ENCODE data around the gene EXOC2.

Gene EXOC2

DNA sequence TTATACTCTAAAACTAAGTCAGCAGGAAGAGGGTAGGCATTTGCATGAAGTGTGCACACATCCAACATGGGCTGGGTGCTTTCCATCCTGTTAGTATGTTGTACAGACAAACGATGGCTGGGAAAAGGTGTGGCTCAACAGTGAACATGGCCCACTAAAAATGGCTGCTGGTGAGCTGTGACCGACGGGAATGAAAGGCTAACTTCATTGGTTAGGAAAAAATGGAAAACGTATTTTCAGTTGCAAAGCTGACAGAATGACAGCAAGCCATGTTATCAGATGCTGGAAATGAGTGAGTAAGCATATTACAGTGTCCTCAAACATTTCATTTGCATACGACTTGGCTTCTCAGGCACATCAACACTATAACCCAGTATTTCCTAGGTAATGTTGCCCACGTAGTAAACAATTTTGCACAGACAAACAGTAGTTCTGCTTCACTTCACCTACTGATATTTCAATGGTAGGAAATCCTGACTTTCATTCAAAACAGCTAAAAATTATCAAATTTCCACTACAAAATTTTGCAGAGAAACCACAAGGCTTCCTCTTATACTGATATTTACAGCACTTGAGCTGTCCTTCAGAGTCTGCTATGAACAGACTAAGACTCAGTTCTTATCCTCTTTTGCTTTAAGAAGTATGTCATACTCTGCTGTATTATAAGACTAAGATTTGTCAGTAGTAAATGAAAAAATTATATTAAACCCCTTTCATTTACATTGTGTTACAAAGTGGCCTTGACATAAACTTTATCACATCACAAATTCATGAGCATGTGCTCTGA is 202.5 kb downstream of the EXOC2 start:
- no peak for DNase-seq

DNA sequence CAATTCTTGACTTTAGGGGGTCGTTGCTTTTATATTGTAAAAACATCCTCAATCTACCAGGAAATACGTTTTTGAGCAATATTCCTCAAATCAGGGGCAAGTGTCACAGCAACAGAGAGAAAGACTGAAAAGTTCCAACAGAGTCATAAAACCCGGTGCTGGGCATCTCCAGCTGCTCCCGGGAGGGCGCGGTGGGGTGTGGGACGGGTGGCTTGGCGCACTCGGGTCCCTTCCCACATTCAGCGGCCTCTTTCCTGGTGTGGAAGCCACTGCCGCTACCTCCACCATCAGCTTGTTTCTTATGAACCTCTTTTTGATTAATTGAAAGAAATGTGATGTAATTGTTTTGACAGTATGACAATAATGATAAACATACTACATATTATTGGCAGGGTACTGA is 203.2 kb downstream of the EXOC2 start:
- DNase-seq = no peak

DNA sequence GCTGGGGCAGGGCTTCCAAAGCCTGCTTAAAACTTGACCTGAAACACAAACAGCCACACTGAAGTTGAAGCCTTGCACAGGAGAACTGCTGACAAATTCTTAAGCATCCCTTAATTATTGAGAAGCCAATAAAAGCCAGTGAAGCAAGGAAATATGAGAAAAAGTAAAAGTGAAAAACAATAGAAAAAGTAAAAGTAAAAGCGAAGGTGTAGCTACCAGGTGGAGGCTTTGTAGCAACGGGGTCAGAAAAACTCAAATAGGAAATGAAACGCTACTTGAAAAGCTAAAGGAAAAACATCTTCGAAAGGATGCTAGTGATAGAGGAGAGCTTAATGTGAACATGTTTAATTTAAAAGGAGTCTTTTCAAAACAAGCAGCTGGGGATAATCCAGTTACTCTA is 203.9 kb downstream of the EXOC2 start:
- no peak for DNase-seq

DNA sequence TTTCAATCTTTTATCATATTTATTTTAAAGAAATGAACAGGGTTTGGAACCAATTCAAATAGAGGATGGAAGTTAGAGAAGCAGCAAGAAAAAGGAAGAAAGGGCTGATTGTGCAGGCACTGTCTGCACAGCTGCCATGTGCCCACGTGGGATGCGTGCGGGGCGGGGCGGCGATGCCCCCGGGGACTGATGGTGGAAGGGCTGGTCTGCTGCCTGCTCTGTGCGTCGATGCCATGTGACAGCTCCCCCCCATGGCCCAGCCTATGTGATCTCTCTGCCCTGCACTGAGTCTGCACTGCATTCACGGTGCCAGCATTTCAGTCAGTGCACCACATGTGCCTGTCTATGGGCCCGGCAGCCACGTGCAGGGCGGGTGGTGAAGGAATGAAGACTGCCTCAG is 205.0 kb downstream of the EXOC2 start:
- DNase-seq = no peak

DNA sequence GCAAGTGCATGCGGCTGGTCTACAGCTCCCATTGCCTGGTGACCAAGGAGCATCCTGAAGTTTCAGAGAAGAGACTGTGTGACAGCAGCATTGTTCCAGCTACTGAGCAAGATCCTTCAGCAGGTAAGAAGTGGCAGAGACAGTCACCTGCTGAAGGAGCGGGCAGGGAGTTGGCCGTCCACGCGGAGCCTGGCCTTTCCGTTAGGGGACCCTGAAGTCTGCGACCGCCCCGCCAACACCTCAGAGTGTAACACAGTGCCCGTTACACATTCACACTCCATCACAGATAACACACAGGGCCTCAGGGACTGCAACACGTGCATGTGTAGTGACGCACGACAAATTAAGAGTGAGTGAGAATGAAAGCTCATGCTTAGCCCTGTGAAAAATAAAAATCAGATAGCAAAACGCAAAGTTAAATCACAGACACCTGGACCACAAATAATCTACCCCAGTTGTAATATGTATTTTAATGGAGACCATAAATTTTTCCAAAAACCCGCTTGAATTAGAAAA is 207.2 kb downstream of the EXOC2 start:
- DNase-seq = no peak

DNA sequence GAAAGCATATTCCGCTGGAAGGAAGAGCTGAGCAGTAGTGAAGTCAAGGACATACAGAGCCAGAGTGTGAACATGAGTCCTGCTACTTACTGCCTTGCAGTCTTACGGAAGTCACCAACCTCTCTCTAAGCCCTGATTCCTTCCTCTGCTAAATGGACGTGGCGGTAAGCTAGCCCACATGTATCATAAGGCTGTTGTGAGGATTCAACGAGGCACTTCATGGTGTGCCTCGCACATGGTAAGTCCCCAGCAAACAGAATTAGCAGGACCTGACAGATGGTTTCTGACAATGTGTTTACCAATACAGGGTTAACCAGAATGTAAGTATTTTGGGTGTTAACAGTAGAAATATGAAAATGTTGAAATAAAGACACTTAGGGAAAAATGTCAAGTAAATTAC is 208.2 kb downstream of the EXOC2 start:
- no peak for DNase-seq

DNA sequence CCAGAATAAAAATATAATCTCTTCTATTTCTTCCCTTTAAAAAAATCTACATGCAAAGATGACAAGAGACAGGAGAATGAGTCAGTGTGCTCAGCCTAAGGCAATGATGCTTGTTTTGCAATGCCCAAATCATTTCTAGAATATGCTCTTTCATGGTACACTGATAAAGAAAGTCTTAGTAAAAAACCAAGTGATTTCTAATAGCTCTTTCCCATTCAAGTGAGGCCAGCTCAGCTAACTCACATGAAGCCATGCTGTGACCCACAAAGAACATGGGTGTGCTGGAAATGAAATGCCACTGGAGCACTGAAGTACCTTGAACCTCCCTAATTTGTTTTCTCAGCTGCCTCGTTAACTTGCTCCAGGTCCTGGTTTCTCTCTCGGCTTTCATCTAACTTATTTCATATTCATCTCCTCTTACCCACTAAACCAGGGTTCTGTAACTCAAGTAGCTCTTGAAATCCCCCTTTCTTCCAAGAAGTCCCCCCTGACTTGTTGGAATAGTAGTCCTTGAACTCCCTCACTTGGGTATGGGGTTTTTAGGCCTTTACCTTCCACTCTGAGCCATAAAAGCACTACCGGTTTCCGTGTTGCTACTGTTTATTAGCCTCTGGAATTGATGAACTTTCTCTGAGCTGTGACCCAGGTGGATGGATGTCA is 208.7 kb downstream of the EXOC2 start:
- no peak for DNase-seq

DNA sequence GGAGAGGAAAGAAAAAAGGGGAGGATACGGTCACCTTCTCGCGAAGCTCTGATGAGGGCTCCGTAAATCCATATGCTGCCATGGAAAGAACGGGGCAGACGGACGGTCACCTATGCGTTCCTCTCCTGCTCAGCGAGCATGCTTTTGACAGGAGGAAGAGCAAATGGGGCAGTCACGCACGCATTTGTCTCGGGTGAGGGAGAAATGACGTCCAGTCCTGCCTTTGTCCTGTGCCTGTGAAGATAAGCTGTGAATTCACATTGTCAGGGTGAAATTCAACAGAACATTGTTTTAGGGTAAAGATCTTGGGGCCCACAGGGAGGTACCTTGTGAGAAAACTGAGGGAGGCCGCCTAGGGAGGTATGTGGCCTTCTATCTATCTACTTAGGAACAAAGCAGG is 217.6 kb downstream of the EXOC2 start:
- no peak for DNase-seq

DNA sequence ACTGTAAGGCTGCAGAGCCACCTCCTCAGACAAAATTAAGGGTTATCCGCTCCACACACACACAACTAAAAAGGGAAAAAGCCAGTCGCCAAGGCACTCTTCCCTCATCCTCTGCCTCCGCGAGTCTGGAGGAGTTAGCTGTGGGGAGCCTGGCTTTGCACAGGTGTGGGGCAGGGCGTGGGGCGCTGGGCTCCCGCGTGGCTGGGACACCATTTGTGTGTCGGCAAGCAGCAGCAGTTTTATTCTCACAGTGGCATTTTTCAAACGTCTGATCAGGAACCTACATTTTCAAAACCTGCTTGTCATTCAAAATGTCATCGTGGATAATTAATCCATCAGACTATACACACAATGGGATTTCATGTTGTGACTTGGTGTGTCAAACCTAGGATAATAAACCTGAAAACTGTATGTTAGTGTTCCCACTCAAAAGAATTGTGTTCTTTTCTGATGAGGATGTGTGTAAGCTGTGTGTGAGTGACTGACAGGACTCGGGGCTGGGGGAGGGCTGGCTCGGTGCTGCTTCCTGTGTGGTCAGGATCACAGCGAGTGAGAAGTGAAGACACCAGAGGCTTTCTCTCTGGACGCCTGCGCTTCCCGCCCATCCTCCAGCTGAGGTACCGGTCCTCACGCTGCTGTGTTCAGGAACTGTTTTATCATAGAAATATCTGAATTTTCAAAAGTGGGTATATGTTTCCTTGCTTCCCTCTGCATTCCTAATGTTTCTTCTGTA is 218.3 kb downstream of the EXOC2 start:
- DNase-seq = no peak

DNA sequence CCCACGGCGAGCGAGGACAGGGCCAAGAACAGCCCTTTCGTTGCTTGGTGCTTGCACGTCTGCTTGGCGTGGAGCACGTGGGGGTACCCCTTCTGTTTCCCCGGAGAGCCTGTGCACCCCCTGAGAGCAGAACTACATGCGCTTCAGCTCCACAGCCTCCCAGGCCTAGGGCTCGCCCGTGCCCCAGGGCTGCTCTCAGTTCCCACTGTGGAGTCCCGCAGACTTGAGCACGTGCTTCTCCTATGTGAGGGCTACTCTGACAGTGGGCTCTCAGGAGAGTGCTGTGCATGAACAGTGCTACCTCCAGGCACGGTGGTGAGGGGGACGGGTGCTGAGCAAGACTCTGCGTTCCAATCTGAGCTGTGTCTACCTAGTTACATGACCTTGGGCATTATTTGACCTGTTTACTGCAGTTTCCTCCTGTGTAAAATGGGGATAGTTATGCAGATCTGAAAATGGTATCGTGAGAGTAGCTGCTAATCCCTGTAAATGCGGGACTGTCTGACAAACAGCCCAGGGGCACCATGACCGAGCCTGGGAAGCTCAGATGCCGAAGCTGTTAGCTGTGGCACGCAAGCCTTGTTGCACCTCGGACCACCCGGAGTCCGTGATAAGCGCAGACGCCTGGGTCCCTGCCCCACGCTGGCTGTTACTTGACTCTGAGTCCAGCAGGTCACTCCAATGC is 219.0 kb downstream of the EXOC2 start:
- DNase-seq = no peak

DNA sequence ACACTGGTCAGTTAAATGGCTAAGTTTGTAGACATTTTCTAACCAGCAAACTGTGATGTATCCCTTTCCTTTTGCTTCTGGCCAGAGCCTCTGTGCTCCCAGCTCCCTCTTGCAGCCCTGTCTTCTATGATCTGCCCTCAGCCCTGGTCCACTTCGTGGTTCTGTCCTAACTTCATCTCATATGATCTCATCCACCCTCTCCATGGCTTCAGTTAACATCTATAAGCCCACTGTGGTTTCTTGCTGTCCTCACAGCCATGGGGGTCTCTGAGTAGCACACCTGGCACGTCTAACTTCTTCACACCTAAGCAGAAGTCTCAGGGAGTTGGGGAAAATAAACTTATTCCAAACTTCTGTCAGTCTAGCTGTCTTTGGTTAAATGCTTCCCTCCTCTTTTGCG is 219.6 kb downstream of the EXOC2 start:
- no peak for DNase-seq

DNA sequence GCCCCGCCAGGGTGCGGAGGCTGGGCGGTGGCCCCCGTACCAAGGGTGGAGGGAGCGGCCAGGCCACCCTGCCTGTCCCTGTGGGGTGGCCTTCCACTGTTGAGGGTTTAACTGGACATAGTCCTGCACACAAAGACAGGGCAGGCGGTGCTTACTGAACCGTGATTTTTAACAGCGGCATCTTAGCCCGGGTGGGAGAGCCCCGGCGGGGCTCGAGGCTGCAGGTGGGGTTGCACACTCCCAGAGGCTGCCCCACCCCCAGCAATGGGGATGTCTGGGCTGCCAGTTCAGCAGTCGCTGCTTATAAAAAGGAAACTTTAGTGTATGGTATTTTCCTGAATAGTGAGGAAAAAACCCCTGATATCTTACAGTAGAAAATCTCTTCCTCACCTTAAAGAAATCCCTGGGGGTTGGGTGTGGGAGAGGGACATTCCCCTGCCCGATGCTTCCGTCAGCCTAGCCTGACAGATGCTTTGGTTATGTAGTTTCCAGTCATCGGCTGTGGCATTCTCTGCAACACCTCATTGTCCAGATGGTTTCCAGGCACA is 222.0 kb downstream of the EXOC2 start:
- DNase-seq = no peak

DNA sequence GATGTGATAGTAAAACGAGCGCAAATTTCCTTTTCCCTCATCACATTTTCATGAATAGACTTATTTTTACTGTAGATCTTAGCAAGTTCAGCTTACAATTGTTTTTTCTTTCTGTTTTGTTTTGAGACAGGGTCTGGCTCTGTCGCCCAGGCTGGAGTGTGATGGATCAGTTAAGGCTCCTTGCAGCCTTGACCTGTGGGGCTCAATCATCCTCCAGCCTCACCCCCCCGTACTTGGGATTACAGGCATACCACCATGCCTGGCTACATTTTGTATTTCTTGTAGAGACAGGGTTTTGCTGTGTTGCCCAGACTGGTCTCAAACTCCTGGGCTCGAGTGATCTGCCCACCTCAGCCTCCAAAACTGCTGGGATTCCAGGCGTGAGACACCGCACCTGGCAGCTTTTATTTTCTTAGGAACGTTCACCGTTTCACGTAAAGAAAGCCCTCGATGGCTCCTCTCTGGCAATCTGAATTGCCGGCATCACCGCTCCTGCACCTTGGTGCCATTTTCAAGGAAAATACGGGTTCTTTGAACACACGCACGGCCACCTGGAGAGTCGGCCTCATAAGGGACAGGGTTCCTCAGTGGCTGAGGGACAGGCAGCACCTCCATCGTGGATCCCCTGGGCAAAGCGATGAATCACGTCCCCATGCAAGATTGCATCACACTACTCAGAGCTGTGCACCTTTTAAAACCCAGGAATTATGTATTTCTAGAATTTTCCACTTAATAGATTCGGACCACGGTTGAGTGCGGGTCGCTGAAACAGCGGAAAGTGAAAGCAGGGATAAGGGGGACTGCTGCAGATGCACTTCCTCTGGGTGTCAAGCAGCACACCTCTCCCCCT is 222.7 kb downstream of the EXOC2 start:
- no peak for DNase-seq

DNA sequence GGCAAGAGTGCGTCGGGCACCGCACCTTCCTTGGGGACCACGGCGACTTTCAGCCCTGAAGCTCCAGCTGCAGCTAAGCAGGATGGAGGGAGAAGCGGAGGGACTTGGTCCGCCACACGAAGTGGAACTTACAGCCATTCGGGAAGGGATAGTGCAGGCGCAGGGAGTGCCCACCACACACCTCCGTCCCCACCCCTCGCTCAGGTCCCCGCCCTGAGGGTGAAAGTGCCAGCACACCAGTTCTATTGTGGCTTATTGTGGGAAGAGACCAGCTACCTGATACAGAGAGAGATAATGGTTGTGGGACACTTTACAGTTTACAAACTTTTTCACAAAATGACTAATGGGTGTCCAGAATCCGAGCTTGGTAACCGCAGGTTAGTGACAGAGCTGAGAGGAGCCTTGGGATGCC is 225.3 kb downstream of the EXOC2 start:
- DNase-seq = no peak

DNA sequence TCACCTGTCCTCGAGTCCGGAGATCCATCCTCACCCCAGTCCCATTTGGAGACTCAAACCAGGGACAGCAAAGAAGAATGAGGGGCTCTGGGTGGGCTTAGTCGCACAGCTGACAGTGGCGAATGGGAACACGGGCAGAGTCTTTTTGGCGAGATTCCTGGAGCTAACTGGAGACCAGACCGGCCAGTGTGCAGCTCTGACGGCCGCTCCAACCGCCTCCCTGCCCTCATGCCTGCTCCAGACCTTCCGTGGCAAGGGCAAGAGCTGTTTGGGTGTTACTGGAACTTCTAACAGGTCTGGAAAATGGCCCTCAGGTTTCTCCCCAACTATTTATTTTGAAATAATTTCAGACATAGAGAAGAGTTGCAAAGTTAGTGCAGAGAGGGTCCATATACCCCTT is 225.8 kb downstream of the EXOC2 start:
- DNase-seq = no peak

DNA sequence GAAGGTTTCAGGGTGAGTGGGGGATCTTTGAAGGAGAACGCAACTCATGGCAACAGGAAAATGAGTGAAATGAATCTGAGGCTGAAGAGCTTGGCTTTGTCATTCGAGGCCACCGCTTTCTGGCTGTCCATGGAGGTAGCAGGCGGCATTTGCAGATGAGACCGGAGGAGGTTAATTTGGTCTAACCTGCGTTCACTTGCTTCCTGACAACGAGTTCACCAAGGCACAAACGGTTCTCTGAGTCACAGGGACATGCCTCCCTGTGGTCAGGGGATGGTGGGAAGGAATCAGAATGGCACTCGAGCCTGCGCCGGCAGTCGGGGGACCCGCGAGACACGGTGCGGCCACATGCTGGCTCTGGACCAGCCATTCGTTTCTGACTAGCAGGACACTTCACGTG is 226.4 kb downstream of the EXOC2 start:
- no peak for DNase-seq

DNA sequence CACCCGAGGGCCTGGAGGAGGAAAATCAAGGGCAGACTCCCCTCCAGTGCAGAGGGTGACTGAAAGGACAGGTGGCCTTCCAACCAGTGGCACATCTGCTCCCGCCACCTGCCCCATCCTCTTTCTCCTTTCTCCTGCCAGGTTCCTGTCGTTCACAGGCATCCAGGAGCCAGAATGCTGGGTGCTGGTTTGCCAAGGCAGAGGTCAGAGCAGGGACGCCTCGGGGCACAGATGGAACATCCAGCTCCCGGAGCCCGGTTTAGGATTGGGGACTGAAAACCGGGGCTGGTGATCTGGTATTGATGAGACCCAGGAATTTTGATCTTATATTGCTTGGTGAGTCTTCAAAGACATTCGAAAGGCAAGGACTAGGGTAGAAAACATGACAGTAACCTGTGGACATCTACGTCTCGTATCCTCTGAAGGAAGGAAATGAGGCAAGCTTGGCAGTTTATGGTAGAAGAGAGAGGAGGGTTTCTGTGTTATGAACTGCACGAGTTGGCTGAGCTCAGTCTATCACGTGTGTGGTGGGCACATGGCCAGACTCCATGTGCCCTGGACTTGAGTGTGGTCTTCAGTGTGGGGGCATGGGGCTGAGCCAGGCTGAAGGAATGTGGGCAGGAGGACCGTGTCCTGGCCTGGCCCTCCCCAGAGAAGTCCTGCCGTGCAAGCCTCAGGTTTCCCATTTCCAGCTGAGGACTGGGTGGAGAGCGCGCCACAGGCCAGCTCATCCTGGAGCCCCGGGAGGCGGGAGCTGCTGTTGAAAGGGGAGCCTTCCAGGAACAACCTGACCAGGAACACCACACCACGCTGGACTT is 227.2 kb downstream of the EXOC2 start:
- DNase-seq = no peak

DNA sequence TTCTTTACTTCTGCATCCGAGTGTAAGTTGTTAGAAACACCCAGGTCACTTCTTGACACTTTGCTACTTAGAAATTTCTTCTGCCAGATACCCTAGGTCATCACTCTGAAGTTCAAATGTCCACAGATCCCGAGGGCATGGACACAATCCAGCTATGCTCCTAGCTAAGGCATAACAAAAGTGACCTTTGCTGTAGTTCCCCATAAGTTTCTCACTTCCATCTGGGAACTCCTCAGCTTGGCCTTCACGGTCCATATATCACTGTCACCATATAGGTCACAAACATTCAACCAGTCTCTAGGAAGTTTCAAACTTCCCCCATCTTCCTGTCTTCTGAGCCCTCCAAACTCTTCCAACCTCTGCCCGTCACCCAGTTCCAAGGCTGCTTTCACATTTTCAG is 236.1 kb downstream of the EXOC2 start:
- no peak for DNase-seq

DNA sequence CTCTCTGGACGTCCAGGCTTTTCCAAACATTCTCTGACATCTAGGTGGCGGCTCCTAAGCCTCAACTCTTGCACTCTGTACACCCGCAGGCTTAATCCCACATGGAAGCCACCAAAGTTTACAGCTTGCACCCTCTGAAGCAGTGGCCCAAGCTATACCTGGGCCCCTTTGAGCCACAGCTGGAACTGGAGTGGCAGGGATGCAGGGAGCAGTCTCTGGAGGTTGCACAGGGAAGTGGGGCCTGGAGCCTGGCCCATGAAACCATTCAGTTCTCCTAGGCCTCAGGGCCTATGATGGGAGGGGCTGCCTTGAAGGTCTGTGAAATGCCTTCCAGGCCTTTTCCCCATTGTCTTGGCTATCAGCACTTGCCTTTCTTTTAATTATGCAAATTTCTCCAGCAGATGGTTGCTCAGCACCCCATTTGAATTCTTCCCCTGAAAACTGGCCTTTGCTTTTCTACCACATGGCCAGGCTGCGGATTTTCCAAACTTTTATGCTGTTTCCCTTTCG is 236.5 kb downstream of the EXOC2 start:
- DNase-seq = no peak

DNA sequence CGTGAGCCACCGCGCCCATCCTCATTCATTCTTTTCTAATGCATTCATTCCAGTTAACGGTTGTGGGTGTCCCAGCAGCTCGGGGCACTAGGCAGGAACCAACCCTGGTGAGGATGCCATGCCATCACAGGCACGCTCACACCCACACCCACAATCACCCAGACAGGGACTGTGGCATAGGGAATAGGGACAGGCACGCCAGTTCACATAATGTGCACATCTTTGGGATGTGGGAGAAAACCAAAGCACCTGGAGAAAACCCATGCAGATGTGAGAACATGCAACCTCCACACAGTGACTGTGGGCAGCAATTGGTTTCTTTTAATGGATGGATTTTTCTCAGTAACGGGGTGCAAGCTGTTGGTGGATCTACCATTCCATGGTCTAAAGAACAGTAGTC is 237.1 kb downstream of the EXOC2 start:
- no peak for DNase-seq

Measured in NCI-H2227 treated with DMSO at 0.1 percent for 48 hours (cell line).